GM12878 (cell line): ENCODE results near the gene ZNF506. TPM values are rescaled to one million over a fixed set of nuclear protein-coding genes. Genes with fewer than 3 reads are reported as not detected.
"Not testable (repeated sequence)": the region's sequence is repeated elsewhere in the genome, so short reads cannot be mapped to it uniquely, and the experiment has no call there.

Experiments
- ATAC-seq: fragments of 200-7000 bp; cut with Tn5 transposase; 3 replicates; pipeline ENCODE4 v1.9.1; 2020; ENCODE audit warnings: mild to moderate bottlenecking, moderate library complexity
- BruUV-seq: library from RNA; stranded (reverse); fragments of 400-500 nt; replicated peaks from 2 replicates; lab custom pipeline; 2021; lab: Mats Ljungman, UMichigan
- CTCF ChIA-PET: fragments of 300-600 bp; sonication (Branson Sonifier 250); formaldehyde crosslinking; extraction: SDS; loops from one replicate; lab custom pipeline; 2021; ENCODE audit warnings: inconsistent platforms; lab: Yijun Ruan, JAX
- POLR2A ChIA-PET: fragments of 350-600 bp; formaldehyde crosslinking; extraction: SDS; loops from one replicate; lab custom pipeline; 2021; ENCODE audit warnings: inconsistent platforms; lab: Charles Lee
- RAD21 ChIA-PET: fragments of 300-600 bp; sonication (Branson Sonifier 250); formaldehyde crosslinking; loops from one replicate; lab custom pipeline; 2023; ENCODE audit warnings: antibody characterized with exemption; ENCODE audit not compliant: unreplicated experiment; lab: Charles Lee
- SMC1A ChIA-PET: fragments of 300-600 bp; sonication (Branson Sonifier 250); formaldehyde crosslinking; loops from one replicate; lab custom pipeline; 2023; ENCODE audit not compliant: unreplicated experiment, uncharacterized antibody; lab: Charles Lee
- DNase-seq: peaks from one replicate; pipeline ENCODE4 v3.0.0-alpha.2; 2011; ENCODE audit warnings: low read depth, low spot score
- FAIRE-seq: peaks from 3 replicates; lab custom pipeline; 2011; peaks lifted over from hg19 to GRCh38; lab: Jason Lieb, UNC
- H2AFZ ChIP-seq: 2 replicates; pipeline ENCODE4 v1.6.0; 2011; ENCODE audit warnings: low read depth, low read length, control low read depth; ENCODE audit not compliant: control insufficient read depth
- H3K27ac ChIP-seq: 2 replicates; pipeline ENCODE4 v1.5.1; 2011; ENCODE audit warnings: control low read depth; ENCODE audit not compliant: control insufficient read depth, insufficient read depth
- H3K27me3 ChIP-seq, 2 experiments: replicated peaks in 1 of 2; 2 replicates each; pipeline versions ENCODE4 v1.6.0 to v1.6.1; 2011; ENCODE audit warnings: low read length in 1 of 2; ENCODE audit not compliant: control insufficient read depth in 2 of 2, insufficient read depth in 2 of 2
- H3K36me3 ChIP-seq, 2 experiments: 2 replicates each; pipeline ENCODE4 v1.5.1; 2011; ENCODE audit warnings: low read length in 1 of 2; ENCODE audit not compliant: control insufficient read depth in 2 of 2, insufficient read depth in 2 of 2
- H3K4me1 ChIP-seq: 2 replicates; pipeline ENCODE4 v1.6.1; 2011; ENCODE audit warnings: mild to moderate bottlenecking, low read length, moderate library complexity, mixed read lengths; ENCODE audit not compliant: control insufficient read depth, insufficient read depth
- H3K4me2 ChIP-seq: 2 replicates; pipeline ENCODE4 v1.6.0; 2011; ENCODE audit warnings: control low read depth; ENCODE audit not compliant: control insufficient read depth, insufficient read depth
- H3K4me3 ChIP-seq: fragments of 200-600 bp; sonication (generic); 2 replicates; pipeline ENCODE4 v1.5.1; 2016
- H3K79me2 ChIP-seq: 2 replicates; pipeline ENCODE4 v1.6.0; 2011; ENCODE audit warnings: low read length; ENCODE audit not compliant: control insufficient read depth, insufficient read depth
- H3K9ac ChIP-seq: 2 replicates; pipeline ENCODE4 v1.8.0; 2011; ENCODE audit warnings: low read length, control low read depth, mixed read lengths; ENCODE audit not compliant: control insufficient read depth, insufficient read depth
- H3K9me3 ChIP-seq: replicated peaks from 3 replicates; pipeline ENCODE4 v1.5.1; 2011; ENCODE audit warnings: mild to moderate bottlenecking, low read length; ENCODE audit not compliant: control insufficient read depth, insufficient read depth
- H4K20me1 ChIP-seq: 2 replicates; pipeline ENCODE4 v1.6.0; 2011; ENCODE audit not compliant: control insufficient read depth, insufficient read depth
- HCFC1 ChIP-seq: fragments of 150-350 bp; IDR thresholded peaks from 2 replicates; pipeline ENCODE4 v1.6.1; 2014; ENCODE audit warnings: low read length
- WGBS: methylation state at CpG from one replicate; pipeline ENCODE4 v1.1.6; 2016; ENCODE audit warnings: low lambda C conversion rate; ENCODE audit not compliant: insufficient replicate concordance, insufficient coverage; ENCODE audit errors: missing lambda C conversion rate; 5-methylcytosine and 5-hydroxymethylcytosine counted together
- in situ Hi-C: fragments of 300-500 bp; cut with MboI; formaldehyde crosslinking; loops from 9 replicates; pipeline ENCODE4 v1.14.3; 2018; ENCODE audit warnings: mixed read lengths
- intact Hi-C: fragments of 100-400 bp; cut with micrococcal nuclease; formaldehyde crosslinking; loops from one replicate; pipeline ENCODE4 v1.14.2; 2022; ENCODE audit not compliant: unreplicated experiment
- polyA plus RNA-seq, 11 experiments: library from polyadenylated mRNA; depleted of rRNA in 4 of 11; unstranded in 6 of 11; stranded (reverse) in 5 of 11; fragments of >200 nt; fragmentation: Nextera tagmentation in 4 of 11; fragmentation: Illumina TruSeq in 1 of 11; extraction: Ambion mirVana in 4 of 11; extraction: Trizol in 1 of 11; gene quantifications; 1 replicate in 1 of 11; 2 replicates in 10 of 11; pipeline versions ENCODE4 v1.2.1 to v1.2.3, GENCODE V29; 2011 to 2016; ENCODE audit warnings: inconsistent platforms in 2 of 11, missing spikeins in 2 of 11, low read depth in 1 of 11
- total RNA-seq, 4 experiments: library from RNA; depleted of rRNA in 3 of 4; stranded (reverse); fragments of >200 nt in 3 of 4; fragmentation: Illumina TruSeq in 1 of 4; extraction: Trizol in 1 of 4; gene quantifications; 2 replicates each; pipeline versions ENCODE4 v1.2.1 to v1.2.3, GENCODE V29; 2013 to 2021

The ZNF506 gene
- total and polyA plus RNA-seq, 10 of the 15 experiments (the other 5 are each of a cell fraction or from before 2014, with no cell fraction given), result 3.5 to 12.0 (median 7.9) TPM

GRCh38 chr19:19816679-19817078 is 4.9 kb downstream of the ZNF506 start:
- intact Hi-C loops (no loop called here), in situ Hi-C loops (no loop called here)
- FAIRE-seq (no peak), DNase-seq (no peak), ATAC-seq (no peak)
- H3K27ac ChIP-seq, result no peak overlapping the region
- no TSS peak for BruUV-seq
- H3K79me2 ChIP-seq, result peaks cover 14% of the 10 kb centered on the region
- ChIA-PET RAD21 (no interaction called here), CTCF (no interaction called here), SMC1A (interaction anchor here (2.7 kb wide), 1 partner anchor 52 kb away, joined by 8 read pairs; no protein-coding TSS in a partner anchor), POLR2A (no interaction called here)
- H3K9me3 ChIP-seq, result peaks cover 27% of the 10 kb centered on the region; the same call in 2 of the 3 replicates
- H4K20me1 ChIP-seq, result no peaks in the 10 kb centered on the region
- TF ChIP-seq HCFC1, result no peak
- no peak overlapping the region for H3K9ac ChIP-seq
- H3K4me1 ChIP-seq, result no peaks in the 10 kb centered on the region
- H2AFZ ChIP-seq, result no peak overlapping the region
- H3K4me2 ChIP-seq, result no peak overlapping the region
- H3K27me3 ChIP-seq, result no peaks in the 10 kb centered on the region
- H3K4me3 ChIP-seq, result no peak overlapping the region
- 96% methylated on average over 9 of the region's 9 CpGs for WGBS
- 0 out of 4 replicates have a peak, but pooled peaks cover 0 to 2% of the 10 kb centered on the region in 2 experiments for H3K36me3 ChIP-seq

DNA sequence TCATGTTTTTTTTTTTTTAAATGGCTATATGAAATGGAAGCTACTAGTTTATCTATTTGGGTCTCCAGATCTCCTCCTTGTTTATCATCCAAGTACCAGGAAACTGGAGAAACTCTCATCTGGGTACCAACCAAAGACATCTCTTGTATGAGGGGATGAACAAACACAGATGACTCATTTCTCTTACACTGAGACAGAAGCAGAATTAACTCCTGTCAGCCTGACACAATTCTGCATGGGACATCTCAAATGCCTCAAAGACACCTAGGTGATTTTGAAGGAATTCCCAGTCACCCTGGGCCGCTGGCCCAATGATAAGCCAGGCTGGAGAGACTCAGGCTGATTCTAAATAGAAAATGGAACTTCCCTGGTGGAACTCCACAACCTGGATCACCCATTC is 9.6 kb downstream of the ZNF506 start:
- POLR2A ChIA-PET, ATAC-seq, H3K27me3 ChIP-seq, intact Hi-C loops, BruUV-seq, H3K79me2 ChIP-seq, CTCF ChIA-PET, H3K4me3 ChIP-seq, H3K4me2 ChIP-seq, SMC1A ChIA-PET, in situ Hi-C loops, H3K27ac ChIP-seq, H2AFZ ChIP-seq, H3K9ac ChIP-seq, H3K36me3 ChIP-seq, DNase-seq, FAIRE-seq, H4K20me1 ChIP-seq, H3K4me1 ChIP-seq: not testable (repeated sequence)
- RAD21 ChIA-PET, result interaction anchor here (0.6 kb wide), 1 partner anchor 9 kb away, joined by 3 read pairs; the partner anchor contains the start of gene ZNF506
- WGBS, result 79% methylated on average over 1 of the region's 1 CpG
- peaks cover 22% of the 10 kb centered on the region; the same call in 2 of the 3 replicates for H3K9me3 ChIP-seq
